GM13976 (cell line): ENCODE results near the gene MYRFL.
A peak's percentile ranks its signal among the peaks of the same experiment; 100 is the strongest.

Source experiments
- DNase-seq: peaks from one replicate; pipeline ENCODE4 v3.0.0; 2012; ENCODE audit warnings: low spot score
- in situ Hi-C: fragments of 300-500 bp; cut with MboI; formaldehyde crosslinking; loops from one replicate; pipeline ENCODE4 v1.12.0; 2022; ENCODE audit warnings: low sequenced_read_pairs, mixed read lengths, inconsistent platforms; ENCODE audit not compliant: unreplicated experiment
- TF ChIP-seq, protein P1 (sequence below): IDR thresholded peaks from 2 replicates; pipeline ENCODE4 v1.5.1; 2012; ENCODE audit warnings: borderline replicate concordance, mild to moderate bottlenecking; ENCODE audit not compliant: insufficient read depth; ENCODE audit errors: extremely low read depth, missing control alignments, control extremely low read depth

The MYRFL gene

GRCh38 chr12:69978020-69978419 is 153.0 kb downstream of the MYRFL start:
- in situ Hi-C loops, result no loop called here
- DNase-seq, result no peak
- TF ChIP-seq, protein P1, sequence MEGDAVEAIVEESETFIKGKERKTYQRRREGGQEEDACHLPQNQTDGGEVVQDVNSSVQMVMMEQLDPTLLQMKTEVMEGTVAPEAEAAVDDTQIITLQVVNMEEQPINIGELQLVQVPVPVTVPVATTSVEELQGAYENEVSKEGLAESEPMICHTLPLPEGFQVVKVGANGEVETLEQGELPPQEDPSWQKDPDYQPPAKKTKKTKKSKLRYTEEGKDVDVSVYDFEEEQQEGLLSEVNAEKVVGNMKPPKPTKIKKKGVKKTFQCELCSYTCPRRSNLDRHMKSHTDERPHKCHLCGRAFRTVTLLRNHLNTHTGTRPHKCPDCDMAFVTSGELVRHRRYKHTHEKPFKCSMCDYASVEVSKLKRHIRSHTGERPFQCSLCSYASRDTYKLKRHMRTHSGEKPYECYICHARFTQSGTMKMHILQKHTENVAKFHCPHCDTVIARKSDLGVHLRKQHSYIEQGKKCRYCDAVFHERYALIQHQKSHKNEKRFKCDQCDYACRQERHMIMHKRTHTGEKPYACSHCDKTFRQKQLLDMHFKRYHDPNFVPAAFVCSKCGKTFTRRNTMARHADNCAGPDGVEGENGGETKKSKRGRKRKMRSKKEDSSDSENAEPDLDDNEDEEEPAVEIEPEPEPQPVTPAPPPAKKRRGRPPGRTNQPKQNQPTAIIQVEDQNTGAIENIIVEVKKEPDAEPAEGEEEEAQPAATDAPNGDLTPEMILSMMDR, result no peak

DNA sequence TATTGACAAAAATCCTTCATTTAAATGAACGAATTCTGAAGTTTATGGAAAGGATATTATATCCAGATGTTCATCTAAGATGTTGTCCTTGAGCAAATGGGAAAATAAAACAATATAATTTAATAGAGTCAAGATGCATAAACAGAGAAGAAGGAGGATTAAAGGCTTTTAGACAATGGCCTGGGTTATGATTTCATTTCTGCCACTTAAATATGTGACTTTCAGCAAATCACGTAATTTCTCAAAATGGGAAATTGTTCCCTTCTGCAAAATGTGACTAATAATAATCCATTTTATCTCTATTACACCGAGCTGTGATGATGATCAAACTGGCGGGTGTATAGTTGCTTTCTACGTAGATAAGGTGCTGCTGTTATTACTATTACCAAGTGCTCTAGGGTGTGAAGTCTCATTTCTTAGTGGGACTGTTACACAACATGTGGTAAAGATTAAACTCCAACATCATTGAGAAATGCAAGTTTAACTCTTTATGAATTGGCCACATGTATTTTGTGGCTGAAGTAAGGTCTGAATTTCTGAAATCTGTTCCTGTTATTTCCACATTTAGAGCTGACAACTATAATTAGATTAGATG is 157.0 kb downstream of the MYRFL start:
- in situ Hi-C loops, result no loop called here
- TF ChIP-seq, protein P1, result no peak
- no peak for DNase-seq

- TF ChIP-seq, protein P1, result no peak
- no peak for DNase-seq
- in situ Hi-C loops, result no loop called here
These were observed 159.2 kb downstream of the MYRFL start for GRCh38 chr12:69984241-69984640.

GRCh38 chr12:69985656-69986055 is 160.6 kb downstream of the MYRFL start:
- peak; percentile 27 for DNase-seq
- TF ChIP-seq, protein P1, result peak; percentile 19
- in situ Hi-C loops, result no loop called here

DNA sequence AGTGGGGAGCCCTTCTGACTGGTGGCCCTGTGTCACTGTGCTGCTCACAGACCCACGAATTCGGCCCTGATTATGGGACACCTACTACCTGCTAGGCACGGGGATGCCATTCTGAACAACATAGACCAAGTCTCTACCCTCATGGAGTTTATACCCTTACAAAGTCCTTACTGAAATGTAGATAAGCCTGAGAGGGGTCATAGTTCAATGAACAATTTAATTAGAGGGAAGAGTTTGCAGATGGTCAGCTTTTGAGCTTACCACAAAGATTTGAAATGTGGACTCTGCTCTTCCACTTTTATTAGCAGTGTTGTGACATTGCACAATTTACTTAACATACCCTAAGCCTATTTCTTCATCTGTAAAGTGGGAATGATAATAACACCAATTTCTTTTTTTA is 161.1 kb downstream of the MYRFL start:
- TF ChIP-seq, protein P1, result no peak
- in situ Hi-C loops, result no loop called here
- no peak for DNase-seq

DNA sequence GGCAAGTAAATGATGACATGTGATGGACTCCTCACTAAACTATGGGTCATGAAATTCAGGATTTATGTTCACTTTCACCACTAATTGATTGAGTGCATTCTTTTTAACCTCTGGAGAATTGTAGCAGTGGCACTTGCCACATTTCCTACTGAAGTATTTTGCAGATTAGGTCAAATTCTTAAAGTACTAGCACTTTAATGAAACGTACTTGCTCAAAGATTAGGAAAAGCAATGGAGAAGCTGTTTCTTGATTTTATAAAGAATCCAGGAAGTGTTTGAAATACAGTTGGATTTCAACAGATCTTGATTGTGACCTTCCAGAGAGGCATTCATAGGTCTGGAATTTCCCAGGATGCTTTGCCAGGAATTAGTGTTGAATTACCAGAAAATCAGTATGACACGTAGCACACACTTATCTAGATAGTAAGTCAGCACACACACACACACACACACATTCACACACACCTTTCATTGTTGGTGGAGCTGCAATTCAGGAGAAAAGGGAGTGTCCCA is 162.6 kb downstream of the MYRFL start:
- TF ChIP-seq, protein P1, result no peak
- in situ Hi-C loops, result no loop called here
- DNase-seq, result no peak
